Skeletal muscle satellite cell (primary cell): ENCODE data around the gene MRC2.
A peak's percentile ranks its signal among the peaks of the same experiment; 100 is the strongest.

Experiments
- H3K27me3 ChIP-seq: 2 replicates; pipeline ENCODE4 v1.7.0; 2013; ENCODE audit warnings: low read length; ENCODE audit not compliant: control insufficient read depth, insufficient read depth
- H3K36me3 ChIP-seq: 2 replicates; pipeline ENCODE4 v1.7.0; 2013; ENCODE audit warnings: mild to moderate bottlenecking, control low read depth, low read length; ENCODE audit not compliant: insufficient read depth
- H3K4me1 ChIP-seq: 2 replicates; pipeline ENCODE4 v1.7.0; 2013; ENCODE audit warnings: low read length; ENCODE audit not compliant: control insufficient read depth, insufficient read depth
- H3K4me2 ChIP-seq: 2 replicates; pipeline ENCODE4 v1.7.0; 2013; ENCODE audit warnings: mild to moderate bottlenecking, low read length
- H3K4me3 ChIP-seq: 2 replicates; pipeline ENCODE4 v1.7.0; 2013; ENCODE audit warnings: low read length
- H3K9ac ChIP-seq: 2 replicates; pipeline ENCODE4 v1.7.0; 2013; ENCODE audit warnings: mild to moderate bottlenecking, low read depth, low read length, moderate library complexity
- H3K9me3 ChIP-seq: replicated peaks from 2 replicates; pipeline ENCODE4 v1.7.0; 2013; ENCODE audit warnings: mild to moderate bottlenecking, control low read depth, low read length

MRC2 gene

DNA sequence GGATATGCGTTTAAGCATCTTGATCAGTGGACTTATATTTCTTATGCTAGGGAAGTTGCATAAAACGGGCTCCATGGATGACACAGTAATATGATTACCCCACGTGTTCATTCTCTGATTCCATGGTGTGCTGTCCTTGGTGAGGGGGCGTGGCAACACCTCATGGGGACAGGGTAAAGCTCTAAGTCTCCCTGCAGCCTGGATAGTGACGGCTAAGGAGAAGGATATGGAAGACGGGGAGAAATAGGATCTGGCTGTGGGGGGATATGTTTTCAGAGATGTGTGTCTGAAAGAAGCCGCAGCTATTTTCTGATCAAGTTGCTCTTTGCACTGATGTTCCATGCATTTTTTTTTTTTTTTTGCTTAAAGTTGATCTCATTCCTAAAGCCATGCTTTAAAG, 96.4 kb downstream of the MRC2 start:
- H3K4me3 ChIP-seq: no peak overlapping the region
- H3K9me3 ChIP-seq: no peaks in the 10 kb centered on the region
- peak overlapping the region; percentile 58 for H3K4me2 ChIP-seq

DNA sequence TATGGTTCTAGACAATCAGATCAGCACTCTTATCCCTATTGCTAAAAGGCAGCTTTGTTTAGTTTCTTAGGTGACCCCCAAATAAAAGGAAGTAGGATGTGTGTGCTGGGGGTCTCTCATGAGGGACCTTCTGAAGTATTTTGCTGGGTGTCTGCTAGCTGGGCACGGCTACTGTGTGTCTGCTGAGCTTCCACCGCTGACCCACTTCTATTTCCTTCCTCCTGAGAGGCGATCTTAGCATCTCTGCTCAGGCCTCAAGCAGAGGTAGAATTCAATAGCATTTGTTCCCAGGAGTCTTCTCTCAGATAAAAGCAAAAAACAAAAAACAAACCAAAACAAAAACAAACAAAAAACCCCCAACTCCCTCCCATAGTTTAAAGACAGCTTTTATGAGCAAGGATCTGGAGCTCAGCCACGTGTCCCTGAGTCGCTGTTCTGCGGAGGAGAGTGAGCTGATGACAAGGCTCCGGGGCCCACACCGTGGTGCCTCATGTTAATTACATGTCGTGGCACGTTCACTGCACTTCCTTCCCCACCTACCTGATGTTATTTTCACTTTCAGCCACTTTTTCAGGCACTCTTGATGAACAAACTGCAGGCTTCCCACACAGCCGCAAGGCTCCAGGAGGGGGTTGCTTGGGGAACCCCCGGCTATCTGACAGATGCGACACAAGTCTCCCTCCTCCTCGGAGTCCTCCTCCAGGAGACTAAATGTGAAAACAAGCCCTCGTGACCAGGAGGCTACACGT, 97.1 kb downstream of the MRC2 start:
- no peak overlapping the region for H3K9ac ChIP-seq
- peaks cover 9% of the 10 kb centered on the region for H3K4me1 ChIP-seq
- no peak overlapping the region for H3K4me3 ChIP-seq
- H3K9me3 ChIP-seq: no peaks in the 10 kb centered on the region
- no peaks in the 10 kb centered on the region for H3K36me3 ChIP-seq
- H3K27me3 ChIP-seq: no peaks in the 10 kb centered on the region
- no peak overlapping the region for H3K4me2 ChIP-seq

More for the DNA sequence above, 96.4 kb downstream of the MRC2 start:
- Histone ChIP-seq H3K4me1 (peaks cover 10% of the 10 kb centered on the region), H3K36me3 (no peaks in the 10 kb centered on the region), H3K9ac (no peak overlapping the region), H3K27me3 (no peaks in the 10 kb centered on the region)

- H3K9me3 ChIP-seq: no peaks in the 10 kb centered on the region
- H3K4me3 ChIP-seq: no peak overlapping the region
- no peak overlapping the region for H3K9ac ChIP-seq
- peaks cover 9% of the 10 kb centered on the region for H3K4me1 ChIP-seq
- no peaks in the 10 kb centered on the region for H3K36me3 ChIP-seq
- H3K4me2 ChIP-seq: no peak overlapping the region
- H3K27me3 ChIP-seq: no peaks in the 10 kb centered on the region
Measured at GRCh38 chr17:62725791-62726249, 98.3 kb downstream of the MRC2 start.

DNA sequence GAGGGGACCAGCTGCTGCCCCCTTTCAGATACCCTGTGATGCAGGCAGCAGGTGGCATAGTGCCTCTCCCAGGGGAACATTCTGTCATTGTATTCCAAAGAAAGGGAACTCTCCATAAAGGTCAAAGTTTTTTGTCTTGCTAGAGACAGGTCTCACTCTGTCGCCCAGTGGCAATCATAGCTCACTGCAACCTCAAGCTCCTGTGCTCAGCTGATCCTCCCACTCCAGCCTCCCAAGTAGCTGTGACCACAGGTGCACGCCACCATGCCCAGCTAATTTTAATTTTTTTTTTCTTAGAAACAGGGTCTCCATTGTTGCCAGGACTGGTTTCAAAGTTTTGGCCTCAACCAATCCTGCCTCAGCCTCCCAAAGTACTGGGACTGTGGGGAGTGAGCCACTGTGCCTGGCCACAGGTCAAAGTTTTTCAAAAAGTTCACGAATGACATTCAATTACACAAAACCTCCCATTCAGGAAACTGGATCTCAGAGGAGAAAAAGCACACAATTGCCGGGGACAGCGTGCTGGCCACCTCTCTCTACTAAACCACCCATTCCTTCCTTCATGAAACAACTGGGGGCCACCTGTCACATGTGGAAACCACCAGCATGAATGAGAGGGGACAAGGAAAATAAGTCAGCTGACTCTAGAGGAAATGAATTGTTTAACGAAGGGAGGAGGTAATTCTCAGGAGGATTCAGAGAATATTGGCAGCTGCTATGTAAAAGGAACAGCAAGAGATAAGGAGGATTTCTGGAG, 100.6 kb downstream of the MRC2 start:
- Histone ChIP-seq H3K9ac (no peak overlapping the region), H3K9me3 (no peaks in the 10 kb centered on the region), H3K4me1 (peaks cover 9% of the 10 kb centered on the region), H3K27me3 (no peaks in the 10 kb centered on the region), H3K36me3 (no peaks in the 10 kb centered on the region), H3K4me2 (no peak overlapping the region), H3K4me3 (no peak overlapping the region)

- Histone ChIP-seq H3K9ac (no peak overlapping the region), H3K9me3 (no peaks in the 10 kb centered on the region), H3K4me2 (no peak overlapping the region), H3K36me3 (no peaks in the 10 kb centered on the region), H3K27me3 (no peaks in the 10 kb centered on the region), H3K4me1 (no peaks in the 10 kb centered on the region), H3K4me3 (no peak overlapping the region)
Measured at GRCh38 chr17:62732125-62732524, 104.7 kb downstream of the MRC2 start.

- no peak overlapping the region for H3K4me3 ChIP-seq
- no peaks in the 10 kb centered on the region for H3K36me3 ChIP-seq
- no peak overlapping the region for H3K4me2 ChIP-seq
- no peaks in the 10 kb centered on the region for H3K4me1 ChIP-seq
- H3K9me3 ChIP-seq: no peaks in the 10 kb centered on the region
- H3K9ac ChIP-seq: no peak overlapping the region
- no peaks in the 10 kb centered on the region for H3K27me3 ChIP-seq
Measured at GRCh38 chr17:62735044-62735651, 107.7 kb downstream of the MRC2 start.

DNA sequence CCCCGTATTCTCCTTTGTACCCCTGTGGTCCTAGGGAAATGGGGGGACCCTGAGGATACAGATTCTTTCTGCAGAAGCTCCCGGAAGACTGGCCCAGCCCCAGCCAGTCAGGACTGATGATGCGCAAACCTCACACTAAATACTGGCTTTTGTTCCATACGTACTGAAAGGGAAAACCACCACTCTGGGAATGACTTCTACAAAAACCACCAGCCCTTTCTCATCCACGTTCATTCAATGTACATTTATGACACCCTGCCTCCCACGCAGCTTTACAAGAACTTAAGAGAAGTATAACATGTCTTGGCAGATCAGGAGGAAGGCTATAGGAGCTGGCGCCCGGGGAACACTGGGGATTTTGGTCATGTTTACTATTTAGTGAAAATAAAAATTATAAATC, 110.0 kb downstream of the MRC2 start:
- Histone ChIP-seq H3K4me3 (no peak overlapping the region), H3K27me3 (no peaks in the 10 kb centered on the region), H3K36me3 (no peaks in the 10 kb centered on the region), H3K9ac (no peak overlapping the region), H3K4me1 (no peaks in the 10 kb centered on the region), H3K4me2 (no peak overlapping the region), H3K9me3 (no peaks in the 10 kb centered on the region)

- no peaks in the 10 kb centered on the region for H3K36me3 ChIP-seq
- H3K9ac ChIP-seq: no peak overlapping the region
- no peak overlapping the region for H3K4me3 ChIP-seq
- H3K9me3 ChIP-seq: no peaks in the 10 kb centered on the region
- no peaks in the 10 kb centered on the region for H3K27me3 ChIP-seq
- no peaks in the 10 kb centered on the region for H3K4me1 ChIP-seq
- no peak overlapping the region for H3K4me2 ChIP-seq
Measured at GRCh38 chr17:62738281-62738680, 110.8 kb downstream of the MRC2 start.

DNA sequence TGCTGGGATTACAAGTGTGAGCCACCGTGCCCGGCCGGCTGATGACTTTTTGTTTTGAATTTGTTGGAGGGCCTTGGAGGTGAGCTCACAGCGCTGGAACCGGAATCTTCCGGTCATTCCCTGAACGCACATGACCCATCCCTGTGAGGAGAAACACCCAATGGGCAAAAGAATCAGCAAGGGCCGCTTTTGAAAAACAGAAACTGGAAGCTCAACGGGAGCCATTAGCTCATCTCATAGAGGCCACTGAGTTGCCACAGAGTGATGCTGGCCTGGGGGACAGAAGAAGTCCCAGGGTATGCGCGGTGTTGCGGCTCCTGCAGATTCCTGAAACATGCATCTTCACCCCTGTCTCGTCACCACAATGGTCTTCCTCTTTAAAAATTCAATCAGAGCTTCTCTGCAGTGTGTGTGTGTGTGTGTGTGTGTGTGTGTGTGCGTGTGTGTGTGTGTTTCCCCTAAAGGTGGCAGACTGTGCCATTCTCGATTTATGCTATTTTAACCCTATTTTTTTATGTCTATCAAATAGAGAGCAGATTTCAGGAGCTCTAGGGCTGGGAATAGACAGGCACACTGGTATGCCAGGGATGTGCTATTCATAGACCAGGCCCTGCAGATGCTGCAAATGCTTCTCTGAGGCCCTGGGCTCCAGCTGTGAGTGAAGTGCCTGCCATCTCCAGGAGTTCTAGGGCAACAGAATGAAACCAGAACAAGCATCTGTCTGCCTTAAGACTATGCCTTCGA, 112.3 kb downstream of the MRC2 start:
- Histone ChIP-seq H3K9ac (no peak overlapping the region), H3K27me3 (no peaks in the 10 kb centered on the region), H3K36me3 (no peaks in the 10 kb centered on the region), H3K4me2 (no peak overlapping the region), H3K4me1 (no peaks in the 10 kb centered on the region), H3K9me3 (no peaks in the 10 kb centered on the region), H3K4me3 (no peak overlapping the region)

DNA sequence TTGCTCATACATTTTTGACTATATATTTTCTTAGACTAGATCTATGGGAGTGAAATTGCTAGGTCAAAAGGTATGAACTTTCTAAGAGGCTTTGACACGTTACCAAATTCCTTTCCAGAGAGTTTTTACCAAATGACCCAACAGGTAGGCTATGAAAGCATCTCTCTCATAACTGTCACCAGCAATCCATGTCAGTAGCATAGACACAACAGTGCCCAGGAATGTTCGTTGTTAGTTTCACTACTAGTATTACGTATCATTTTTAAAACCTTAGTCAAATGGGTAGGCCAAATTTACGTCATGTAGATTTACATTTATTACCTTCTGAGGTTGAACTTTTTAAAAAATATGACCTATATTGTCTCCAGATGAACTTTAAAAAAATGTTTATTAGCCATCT, 113.8 kb downstream of the MRC2 start:
- Histone ChIP-seq H3K9ac (no peak overlapping the region), H3K4me3 (no peak overlapping the region), H3K4me2 (no peak overlapping the region), H3K4me1 (no peaks in the 10 kb centered on the region), H3K36me3 (no peaks in the 10 kb centered on the region), H3K9me3 (no peaks in the 10 kb centered on the region), H3K27me3 (no peaks in the 10 kb centered on the region)
